ENCODE data around the gene ASGR2.

Gene ASGR2, protein sequence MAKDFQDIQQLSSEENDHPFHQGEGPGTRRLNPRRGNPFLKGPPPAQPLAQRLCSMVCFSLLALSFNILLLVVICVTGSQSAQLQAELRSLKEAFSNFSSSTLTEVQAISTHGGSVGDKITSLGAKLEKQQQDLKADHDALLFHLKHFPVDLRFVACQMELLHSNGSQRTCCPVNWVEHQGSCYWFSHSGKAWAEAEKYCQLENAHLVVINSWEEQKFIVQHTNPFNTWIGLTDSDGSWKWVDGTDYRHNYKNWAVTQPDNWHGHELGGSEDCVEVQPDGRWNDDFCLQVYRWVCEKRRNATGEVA

DNA sequence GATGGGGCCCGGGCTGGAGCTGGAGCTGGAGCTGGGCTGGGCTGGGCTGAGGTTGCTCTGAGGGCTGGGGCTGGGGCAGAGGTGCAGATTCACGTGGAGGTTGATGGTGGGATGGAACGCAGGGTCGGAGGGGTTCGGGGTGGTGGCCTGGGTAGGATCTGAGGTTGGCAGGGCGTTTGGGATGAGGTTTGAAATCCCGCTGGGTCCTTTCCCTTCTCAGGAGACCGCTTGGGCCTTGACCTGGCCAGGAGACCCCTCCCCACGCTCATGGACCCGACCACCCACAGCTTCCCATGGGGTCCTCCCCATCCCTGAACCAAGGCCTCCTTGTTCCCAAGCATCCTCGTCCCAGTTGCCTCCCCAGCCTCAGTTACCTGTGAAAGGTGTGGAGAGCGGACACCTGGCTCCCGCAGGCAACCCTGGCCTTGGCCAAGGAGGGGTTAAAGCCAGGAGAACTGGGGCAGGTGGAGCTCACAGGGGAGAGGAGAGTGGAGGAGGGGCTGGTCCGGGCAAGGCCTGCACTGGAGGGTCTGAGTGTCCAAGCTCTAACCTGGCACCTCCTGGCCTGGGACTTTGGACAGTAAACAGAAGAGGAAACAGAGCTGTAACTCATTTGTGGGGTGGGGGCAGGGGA lies at the start of gene ASGR2:
TSS of gene ASGR2 (minus strand) at position 582 of the 634 bp plus-strand sequence. CDS start 582 bp downstream, outside the sequence.
- H3K27ac ChIP-seq, result no peak within 1 kb of the TSS

DNA sequence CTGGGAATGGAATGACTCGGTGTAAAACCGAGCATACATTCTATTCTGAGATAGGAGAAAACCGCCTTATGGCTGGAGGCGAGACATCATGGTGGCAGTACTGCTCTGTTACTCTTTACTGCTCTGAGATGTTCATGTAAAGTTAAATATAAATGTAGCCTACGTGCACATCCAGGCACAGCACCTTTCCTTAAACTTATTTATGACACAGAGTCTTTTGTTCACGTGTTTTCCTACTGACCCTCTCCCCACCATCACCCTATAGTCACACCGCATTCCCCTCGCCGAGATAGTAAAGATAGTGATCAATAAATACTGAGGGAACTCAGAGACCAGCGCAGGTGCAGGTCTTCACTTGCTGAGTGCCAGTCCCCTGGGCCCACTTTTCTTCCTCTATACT lies 44.9 kb upstream of the ASGR2 start:
- peak overlapping the region; percentile 54 for H3K27ac ChIP-seq

More for the DNA sequence above, at the start of gene ASGR2:
- TF ChIP-seq, protein P1, sequence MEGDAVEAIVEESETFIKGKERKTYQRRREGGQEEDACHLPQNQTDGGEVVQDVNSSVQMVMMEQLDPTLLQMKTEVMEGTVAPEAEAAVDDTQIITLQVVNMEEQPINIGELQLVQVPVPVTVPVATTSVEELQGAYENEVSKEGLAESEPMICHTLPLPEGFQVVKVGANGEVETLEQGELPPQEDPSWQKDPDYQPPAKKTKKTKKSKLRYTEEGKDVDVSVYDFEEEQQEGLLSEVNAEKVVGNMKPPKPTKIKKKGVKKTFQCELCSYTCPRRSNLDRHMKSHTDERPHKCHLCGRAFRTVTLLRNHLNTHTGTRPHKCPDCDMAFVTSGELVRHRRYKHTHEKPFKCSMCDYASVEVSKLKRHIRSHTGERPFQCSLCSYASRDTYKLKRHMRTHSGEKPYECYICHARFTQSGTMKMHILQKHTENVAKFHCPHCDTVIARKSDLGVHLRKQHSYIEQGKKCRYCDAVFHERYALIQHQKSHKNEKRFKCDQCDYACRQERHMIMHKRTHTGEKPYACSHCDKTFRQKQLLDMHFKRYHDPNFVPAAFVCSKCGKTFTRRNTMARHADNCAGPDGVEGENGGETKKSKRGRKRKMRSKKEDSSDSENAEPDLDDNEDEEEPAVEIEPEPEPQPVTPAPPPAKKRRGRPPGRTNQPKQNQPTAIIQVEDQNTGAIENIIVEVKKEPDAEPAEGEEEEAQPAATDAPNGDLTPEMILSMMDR (conservative IDR thresholded peaks at IDR 0.05), result no peak

DNA sequence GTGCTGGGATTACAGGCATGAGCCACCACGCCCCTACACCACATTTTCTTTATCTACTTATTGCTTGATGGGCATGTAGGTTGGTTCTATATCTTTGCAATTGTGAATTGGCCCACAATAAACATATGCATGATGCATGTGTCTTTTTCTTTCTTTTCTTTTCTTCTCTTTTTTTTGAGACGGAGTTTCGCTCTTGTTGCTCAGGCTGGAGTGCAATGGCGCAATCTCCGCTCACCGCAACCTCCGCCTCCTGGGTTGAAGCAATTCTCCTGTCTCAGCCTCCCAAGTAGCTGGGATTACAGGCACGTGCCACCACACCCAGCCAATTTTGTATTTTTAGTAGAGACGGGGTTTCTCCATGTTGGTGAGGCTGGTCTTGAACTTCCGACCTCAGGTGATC lies 43.8 kb upstream of the ASGR2 start:
- peak overlapping the region; percentile 54; the same call in 1 of the 2 replicates for H3K27ac ChIP-seq

DNA sequence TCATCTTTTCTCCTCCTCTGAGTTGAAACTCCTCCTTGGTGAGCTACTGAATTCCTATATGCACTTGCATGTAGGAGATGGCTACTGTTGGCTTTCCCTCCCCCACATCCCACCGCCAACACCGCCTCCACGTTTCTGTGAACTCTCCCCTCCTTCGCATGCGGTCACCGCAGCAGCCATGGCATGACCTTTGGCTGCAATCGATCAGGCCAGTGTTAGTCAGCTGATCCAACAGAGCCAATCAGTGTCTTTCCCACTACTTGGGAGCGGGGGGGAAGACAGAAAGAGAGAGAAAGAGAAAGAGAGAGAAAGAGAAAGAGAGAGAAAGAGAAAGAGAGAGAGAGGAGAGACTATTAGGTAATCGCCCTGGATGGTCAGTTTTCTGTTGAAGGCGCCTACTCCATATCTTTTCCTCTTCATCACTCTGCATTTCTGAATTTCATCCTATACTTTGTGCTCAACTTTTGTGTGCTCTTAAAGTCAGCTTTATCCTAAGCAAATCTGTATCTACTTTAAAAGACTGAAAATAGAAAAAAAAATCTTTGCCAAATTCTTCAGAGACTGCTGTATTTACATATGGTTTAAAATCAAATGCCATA lies 41.8 kb upstream of the ASGR2 start:
- H3K27ac ChIP-seq, result no peak overlapping the region
- TF ChIP-seq, protein P1 (conservative IDR thresholded peaks at IDR 0.05), result no peak

DNA sequence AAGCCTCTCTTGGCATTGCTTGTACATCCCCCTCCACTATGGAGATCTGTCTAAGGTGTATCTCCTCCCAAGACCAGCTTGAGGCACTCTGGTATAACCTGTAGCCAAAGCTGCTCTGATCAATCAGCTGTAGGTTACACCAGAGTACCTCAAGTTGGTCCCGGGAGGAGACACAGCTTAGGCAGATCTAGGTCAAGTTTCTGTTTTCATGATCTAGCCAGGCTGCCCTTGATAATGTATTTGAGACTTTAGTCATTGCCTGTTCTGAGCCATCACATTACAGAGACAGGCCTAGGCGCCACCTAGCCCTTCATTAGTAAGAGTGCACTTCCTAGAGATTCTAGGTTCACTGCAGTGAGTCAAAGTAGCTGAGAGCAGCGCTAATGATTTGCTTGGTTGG lies 33.1 kb upstream of the ASGR2 start:
- TF ChIP-seq, protein P1 (conservative IDR thresholded peaks at IDR 0.05), result no peak
- no peak overlapping the region for H3K27ac ChIP-seq

DNA sequence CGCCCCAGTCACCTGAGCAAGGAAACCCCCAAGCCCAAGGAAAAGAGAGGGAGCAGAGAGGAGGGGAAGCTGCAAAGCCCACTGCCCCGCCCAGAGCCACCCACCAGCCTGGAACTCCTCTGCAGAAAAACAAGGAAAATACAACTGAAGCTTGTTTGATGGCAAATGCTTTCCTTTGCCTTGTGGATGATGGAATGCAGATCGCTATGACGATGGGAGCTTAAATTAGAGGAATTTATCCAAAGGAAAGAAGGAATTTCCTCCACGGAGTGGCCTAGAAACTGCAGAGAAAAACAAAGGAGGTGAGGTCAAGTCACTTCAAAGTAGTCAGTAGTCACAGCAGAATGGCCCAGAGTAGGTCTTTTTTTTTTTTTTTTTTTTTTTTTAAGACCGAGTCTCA lies 31.5 kb upstream of the ASGR2 start:
- no peak overlapping the region for H3K27ac ChIP-seq
- TF ChIP-seq, protein P1 (conservative IDR thresholded peaks at IDR 0.05), result no peak

DNA sequence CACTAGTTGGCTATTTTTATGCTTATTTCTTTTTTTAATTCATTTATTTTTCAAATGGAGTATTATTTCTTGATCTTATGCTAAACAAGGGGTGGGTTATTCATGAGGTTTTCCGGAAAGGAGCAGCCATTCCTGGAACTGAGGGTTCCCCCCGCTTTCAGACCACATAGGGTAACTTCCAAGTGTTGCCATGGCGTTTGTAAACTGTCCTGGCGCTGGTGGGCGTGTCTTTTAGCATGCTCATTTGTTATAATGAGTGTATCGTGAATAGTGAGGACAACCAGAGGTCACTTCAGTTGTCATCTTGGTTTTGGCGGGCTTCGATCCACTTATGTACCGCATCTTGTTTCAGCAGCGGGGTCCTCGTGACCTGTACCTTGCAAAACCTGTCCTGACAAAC lies 29.6 kb upstream of the ASGR2 start:
- TF ChIP-seq, protein P1 (conservative IDR thresholded peaks at IDR 0.05), result no peak
- H3K27ac ChIP-seq, result no peak overlapping the region

DNA sequence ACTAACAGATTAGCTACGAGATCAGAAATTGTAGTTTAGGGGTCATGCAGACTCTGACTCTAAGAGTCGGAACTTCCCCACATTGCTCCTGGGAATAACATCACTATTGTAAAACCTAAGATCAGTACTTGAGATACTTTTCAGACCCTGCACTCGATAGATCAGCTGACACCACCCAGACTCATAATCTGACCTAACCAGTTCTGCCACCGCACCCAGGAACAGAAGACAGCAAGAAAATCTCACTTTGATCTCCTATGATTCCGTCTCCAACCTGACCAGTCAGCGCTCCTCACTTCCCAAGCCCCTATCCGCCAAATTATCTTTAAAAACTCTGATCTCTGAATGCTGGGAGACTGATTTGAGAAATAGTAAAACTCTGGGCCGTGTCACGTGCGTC lies 27.2 kb upstream of the ASGR2 start:
- TF ChIP-seq, protein P1 (conservative IDR thresholded peaks at IDR 0.05), result no peak
- H3K27ac ChIP-seq, result peak overlapping the region; percentile 63
